Heart left ventricle (tissue), 16 donors: ENCODE data around the gene XPOT. TPM values are rescaled to one million over a fixed set of nuclear protein-coding genes. Genes with fewer than 3 reads are reported as not detected.

Experiments used
- ATAC-seq, 4 donors: fragments of 200-7000 bp; cut with Tn5 transposase; one replicate each; pipeline ENCODE4 v1.9.1; 2020 to 2022; ENCODE audit warnings: moderate library complexity in 4 of 4, mild to moderate bottlenecking in 3 of 4, moderate number of reproducible peaks in 1 of 4
- DNase-seq, 5 donors: peaks; one replicate each; pipeline ENCODE4 v3.0.0-alpha.2; 2020
- H3K27ac ChIP-seq, 12 donors: fragments of 200-600 bp; sonication (generic) in 4 of 12; one replicate each; pipeline versions ENCODE4 v1.5.0 to v1.8.0; 2016 to 2022; ENCODE audit warnings: mild to moderate bottlenecking in 2 of 12
- H3K27me3 ChIP-seq, 9 donors: fragments of 200-600 bp; sonication (generic) in 2 of 9; one replicate each; pipeline versions ENCODE4 v1.5.1 to v1.8.0; 2016 to 2022; ENCODE audit warnings: mild to moderate bottlenecking in 3 of 9
- H3K36me3 ChIP-seq, 9 donors: fragments of 200-600 bp; sonication (generic) in 2 of 9; one replicate each; pipeline versions ENCODE4 v1.5.0 to v1.8.0; 2018 to 2022; ENCODE audit warnings: mild to moderate bottlenecking in 2 of 9
- H3K4me1 ChIP-seq, 12 donors: fragments of 200-600 bp; sonication (generic) in 4 of 12; one replicate each; pipeline versions ENCODE4 v1.5.0 to v1.8.0; 2016 to 2022; ENCODE audit warnings: mild to moderate bottlenecking in 3 of 12
- H3K4me3 ChIP-seq, 12 donors: fragments of 200-600 bp; sonication (generic) in 4 of 12; one replicate each; pipeline versions ENCODE4 v1.5.0 to v1.8.0; 2017 to 2022; ENCODE audit warnings: mild to moderate bottlenecking in 9 of 12, moderate library complexity in 4 of 12
- H3K9me3 ChIP-seq, 12 donors: fragments of 200-600 bp; sonication (generic) in 4 of 12; one replicate each; pipeline versions ENCODE4 v1.5.0 to v1.8.0; 2016 to 2022; ENCODE audit warnings: mild to moderate bottlenecking in 1 of 12
- POLR2A ChIP-seq, 2 donors: fragments of 450-650 bp; IDR thresholded peaks; one replicate each; pipeline ENCODE4 v1.6.1; 2017; ENCODE audit warnings: antibody characterized with exemption in 2 of 2, mild to moderate bottlenecking in 2 of 2, moderate library complexity in 2 of 2
- WGBS, 4 donors: extraction: QIAGEN DNeasy Blood & Tissue Kit in 2 of 4; methylation state at CpG; one replicate each; pipeline versions ENCODE4 v1.1.5 to v1.1.7; 2013 to 2018; 5-methylcytosine and 5-hydroxymethylcytosine counted together
- intact Hi-C, 10 donors: fragments of 100-400 bp; cut with DNase I; formaldehyde crosslinking; loops; one replicate each; pipeline versions ENCODE4 v1.11.1 to v1.14.2; 2022
- polyA plus RNA-seq, 2 donors: library from polyadenylated mRNA; stranded (reverse); fragments of 200-250 nt; gene quantifications; one replicate each; pipeline ENCODE4 v1.2.3, GENCODE V29; 2013
- total RNA-seq, 9 donors: library from RNA; depleted of rRNA in 2 of 9; stranded (reverse); fragments of >200 nt in 2 of 9; fragmentation: NEBNext Ultra II Directional in 3 of 9; extraction: Animal tissue kit (Norgen Biotek cat#: 25700) in 3 of 9; gene quantifications; one replicate each; pipeline versions ENCODE4 v1.1.0 to v1.2.4, GENCODE V29; 2016 to 2023
- TF ChIP-seq, protein P1 (sequence below), 12 donors: fragments of 200-600 bp; sonication (generic) in 4 of 12; IDR thresholded peaks; one replicate each; pipeline versions ENCODE4 v1.5.0 to v1.8.0; 2018 to 2022; ENCODE audit warnings: antibody characterized with exemption in 12 of 12, mild to moderate bottlenecking in 5 of 12
- donor health status: ischemic (EF 13 %, LVEDD 7.1; RV severe dilation, severe dysfunction).
- donor health status: healthy with polysubstance abuse.
- donor health status: DM: no; HTN: yes; CAD: no.
- donor health status: DM: no; HTN: no; CAD: no.
- donor health status: ischemic (EF 25% LVEDD 6.9; RV normal size, moderate dysfunction).
- donor health status: ischemic (EF 25% LVEDD 5.7; RV mildly dilated, moderate dysfunction).
- donor health status: healthy.
- donor health status: DM: yes; HTN: yes; CAD: no.
- donor health status: ischemic (EF 35%, LVEDD 5.7; RV mildly dilated, moderate dysfunction).
- donor health status: nonischemic (EF 11% LVEDD 7.7; RV severe dilation, severe dysfunction).
- donor health status: DM: yes; HTN: yes; CAD: no.
- donor health status: PGD.
- donor health status: ischemic (EF 29% LVEDD 5.4; RV normal size, mild dysfunction).
- donor health status: nonischemic (EF 23%, LVEDD 6.1; RV moderate dilation, normal function).

Gene XPOT
- total and polyA plus RNA-seq, 11 donors = 6.3 to 37.6 (median 22.0) TPM

DNA sequence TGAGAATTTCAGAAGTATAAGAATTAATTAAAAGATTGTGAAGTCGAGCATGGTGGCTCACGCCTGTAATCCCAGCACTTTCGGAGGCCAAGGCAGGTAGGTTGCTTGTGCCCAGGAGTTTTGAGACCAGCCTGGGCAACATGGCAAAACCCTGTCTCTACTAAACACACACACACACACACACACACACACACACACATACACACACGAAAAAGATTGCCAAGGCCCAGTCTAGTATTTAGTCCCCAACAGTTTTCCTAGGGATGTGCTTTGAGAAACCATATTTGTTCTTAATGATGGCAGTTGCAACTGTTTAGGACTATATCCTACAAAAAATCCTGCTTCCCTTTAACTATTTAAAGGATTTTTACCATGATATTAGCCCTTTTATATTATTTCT is 53.7 kb downstream of the XPOT start:
- intact Hi-C loops = loop anchor here in 2 of 10 donors (10.0 kb wide), 2 partner anchors 53 to 157 kb away; partner anchors contain the start of genes RASSF3 (in 1 of the 2) and XPOT (in 1 of the 2)
- no peak for TF ChIP-seq POLR2A (IDR thresholded peaks at IDR 0.05)
- TF ChIP-seq, protein P1, sequence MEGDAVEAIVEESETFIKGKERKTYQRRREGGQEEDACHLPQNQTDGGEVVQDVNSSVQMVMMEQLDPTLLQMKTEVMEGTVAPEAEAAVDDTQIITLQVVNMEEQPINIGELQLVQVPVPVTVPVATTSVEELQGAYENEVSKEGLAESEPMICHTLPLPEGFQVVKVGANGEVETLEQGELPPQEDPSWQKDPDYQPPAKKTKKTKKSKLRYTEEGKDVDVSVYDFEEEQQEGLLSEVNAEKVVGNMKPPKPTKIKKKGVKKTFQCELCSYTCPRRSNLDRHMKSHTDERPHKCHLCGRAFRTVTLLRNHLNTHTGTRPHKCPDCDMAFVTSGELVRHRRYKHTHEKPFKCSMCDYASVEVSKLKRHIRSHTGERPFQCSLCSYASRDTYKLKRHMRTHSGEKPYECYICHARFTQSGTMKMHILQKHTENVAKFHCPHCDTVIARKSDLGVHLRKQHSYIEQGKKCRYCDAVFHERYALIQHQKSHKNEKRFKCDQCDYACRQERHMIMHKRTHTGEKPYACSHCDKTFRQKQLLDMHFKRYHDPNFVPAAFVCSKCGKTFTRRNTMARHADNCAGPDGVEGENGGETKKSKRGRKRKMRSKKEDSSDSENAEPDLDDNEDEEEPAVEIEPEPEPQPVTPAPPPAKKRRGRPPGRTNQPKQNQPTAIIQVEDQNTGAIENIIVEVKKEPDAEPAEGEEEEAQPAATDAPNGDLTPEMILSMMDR (IDR thresholded peaks at IDR 0.05) = no peak
- ATAC-seq (no peak), DNase-seq (no peak)
- H3K27ac ChIP-seq = peak overlapping the region in 1 of 12 donors; percentile 73
- no peak overlapping the region for H3K4me3 ChIP-seq
- H3K4me1 ChIP-seq = peaks cover 0 to 60% (median 19%) of the 10 kb centered on the region in 12 donors
- no peaks in the 10 kb centered on the region for H3K9me3 ChIP-seq
- 86 to 89% (median 87%) methylated on average over 4 of the region's 4 CpGs for WGBS, 4 donors
- H3K36me3 ChIP-seq = peaks cover 0 to 58% (median 25%) of the 10 kb centered on the region in 9 donors
- no peaks in the 10 kb centered on the region for H3K27me3 ChIP-seq

- Histone ChIP-seq H3K9me3 (no peaks in the 10 kb centered on the region), H3K4me3 (peak overlapping the region in 9 of 12 donors; percentile 22 to 53 (median 38)), H3K27ac (peak overlapping the region in 11 of 12 donors; percentile 28 to 80 (median 54)), H3K27me3 (no peaks in the 10 kb centered on the region), H3K36me3 (peaks cover 0 to 67% (median 37%) of the 10 kb centered on the region in 9 donors), H3K4me1 (peaks cover 0 to 46% (median 10%) of the 10 kb centered on the region in 12 donors)
- TF ChIP-seq POLR2A (IDR thresholded peaks at IDR 0.05) = no peak
- TF ChIP-seq, protein P1 (IDR thresholded peaks at IDR 0.05) = no peak
- intact Hi-C loops = loop anchor here in 2 of 10 donors (10.0 kb wide), 2 partner anchors 55 to 155 kb away; partner anchors contain the start of genes RASSF3 (in 1 of the 2) and XPOT (in 1 of the 2)
- WGBS, 4 donors = 38 to 44% (median 43%) methylated on average over 3 of the region's 3 CpGs
- ATAC-seq (peak in 2 of 4 donors; percentile 42 to 52), DNase-seq (peak in 1 of 5 donors; percentile 13)
These were observed 55.3 kb downstream of the XPOT start for GRCh38 chr12:64459394-64459891.

DNA sequence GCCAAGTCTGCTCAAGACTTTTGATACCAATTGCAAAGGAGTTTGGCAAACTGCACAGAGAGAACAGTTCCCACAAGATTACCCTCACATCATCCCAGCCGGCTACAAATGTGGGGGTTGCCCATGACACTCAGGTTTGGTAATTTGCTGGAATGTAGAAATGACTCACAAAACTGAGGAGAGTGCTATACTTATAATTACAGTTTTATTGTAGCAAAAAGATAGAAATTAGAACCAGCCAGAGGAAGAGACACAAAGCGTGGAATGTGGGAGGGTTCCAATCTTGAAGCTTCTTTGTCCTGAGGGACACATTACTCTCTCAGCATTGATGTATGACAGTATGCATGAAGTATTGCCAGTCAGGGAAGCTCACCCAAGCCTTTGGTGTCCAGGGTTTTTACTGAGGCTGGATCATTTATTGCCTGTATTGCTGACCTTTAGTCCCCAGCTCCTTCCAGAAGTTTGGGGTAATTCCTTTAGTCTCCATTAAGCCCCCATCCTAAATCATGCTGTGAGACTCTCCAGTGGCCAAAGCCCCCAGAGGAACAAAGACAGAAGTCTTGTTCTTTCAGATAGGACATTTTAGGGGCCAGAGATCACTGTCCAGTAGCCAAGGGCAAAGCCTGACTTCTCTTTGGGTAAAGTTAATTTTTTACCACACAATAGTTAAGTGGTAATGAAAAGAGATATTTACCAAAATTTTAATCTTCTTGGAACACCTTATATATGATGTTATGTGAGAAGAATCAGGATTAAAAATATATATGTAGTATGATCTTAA is 57.6 kb downstream of the XPOT start:
- no peaks in the 10 kb centered on the region for H3K9me3 ChIP-seq
- H3K4me1 ChIP-seq = peaks cover 0 to 30% (median 10%) of the 10 kb centered on the region in 12 donors
- no peak overlapping the region for H3K27ac ChIP-seq
- H3K36me3 ChIP-seq = peaks cover 0 to 81% (median 60%) of the 10 kb centered on the region in 9 donors
- no peak for TF ChIP-seq POLR2A (IDR thresholded peaks at IDR 0.05)
- TF ChIP-seq, protein P1 (IDR thresholded peaks at IDR 0.05) = no peak
- H3K4me3 ChIP-seq = no peak overlapping the region
- intact Hi-C loops = no loop called here
- H3K27me3 ChIP-seq = no peaks in the 10 kb centered on the region
- no peak for DNase-seq
- ATAC-seq = no peak
- 63 to 77% (median 72%) methylated on average over 2 of the region's 2 CpGs for WGBS, 4 donors

- no peak overlapping the region for H3K27ac ChIP-seq
- intact Hi-C loops = no loop called here
- DNase-seq (no peak), ATAC-seq (no peak)
- H3K9me3 ChIP-seq = no peaks in the 10 kb centered on the region
- TF ChIP-seq, protein P1 (IDR thresholded peaks at IDR 0.05) = no peak
- TF ChIP-seq POLR2A (IDR thresholded peaks at IDR 0.05) = no peak
- peaks cover 0 to 99% (median 90%) of the 10 kb centered on the region in 9 donors for H3K36me3 ChIP-seq
- H3K27me3 ChIP-seq = no peaks in the 10 kb centered on the region
- peaks cover 0 to 24% (median 12%) of the 10 kb centered on the region in 12 donors for H3K4me1 ChIP-seq
- H3K4me3 ChIP-seq = no peak overlapping the region
These were observed 62.0 kb downstream of the XPOT start for GRCh38 chr12:64466178-64466577.
